Stimulated activated CD8-positive, alpha-beta memory T cell treated with anti-CD3 and anti-CD28 coated beads, Interleukin-15, amount 100 ng/mL, for 4 hours (primary cell): Measurements from ENCODE around the gene ATRX.
"Not testable (repeated sequence)": the region's sequence is repeated elsewhere in the genome, so short reads cannot be mapped to it uniquely, and the experiment has no call there.

Experiments
- DNase-seq, 2 donors: peaks; one replicate each; pipeline ENCODE4 v3.0.0-alpha.2; 2020; ENCODE audit warnings: low read depth in 2 of 2

ATRX gene

GRCh38 chrX:77622672-77623071 is 163.3 kb downstream of the ATRX start:
- no peak for DNase-seq

- no peak for DNase-seq
Observed at GRCh38 chrX:77622233-77622632, 163.8 kb downstream of the ATRX start.

- DNase-seq, result not testable (repeated sequence)
Observed at GRCh38 chrX:77621453-77621852, 164.6 kb downstream of the ATRX start.

GRCh38 chrX:77617206-77617605 is 168.8 kb downstream of the ATRX start:
- DNase-seq, result no peak

- DNase-seq, result no peak
Observed at GRCh38 chrX:77603635-77604336, 182.2 kb downstream of the ATRX start.

GRCh38 chrX:77597511-77597910 is 188.5 kb downstream of the ATRX start:
- DNase-seq, result no peak

- no peak for DNase-seq
Observed at GRCh38 chrX:77597090-77597489, 188.9 kb downstream of the ATRX start.

- DNase-seq, result no peak
Observed at GRCh38 chrX:77595848-77596247, 190.2 kb downstream of the ATRX start.

- DNase-seq, result no peak
Observed at GRCh38 chrX:77572322-77572721, 213.7 kb downstream of the ATRX start.

GRCh38 chrX:77565278-77565677 is 220.7 kb downstream of the ATRX start:
- DNase-seq, result no peak

- no peak for DNase-seq
Observed at GRCh38 chrX:77564823-77565222, 221.2 kb downstream of the ATRX start.

- no peak for DNase-seq
Observed at GRCh38 chrX:77561372-77561771, 224.6 kb downstream of the ATRX start.

GRCh38 chrX:77556276-77556675 is 229.7 kb downstream of the ATRX start:
- DNase-seq, result no peak

- DNase-seq, result no peak
Observed at GRCh38 chrX:77548751-77549150, 237.3 kb downstream of the ATRX start.

- DNase-seq, result not testable (repeated sequence)
Observed at GRCh38 chrX:77539778-77540177, 246.2 kb downstream of the ATRX start.

GRCh38 chrX:77531261-77531660 is 254.8 kb downstream of the ATRX start:
- not testable (repeated sequence) for DNase-seq

GRCh38 chrX:77528034-77528433 is 258.0 kb downstream of the ATRX start:
- DNase-seq, result no peak

- DNase-seq, result no peak
Observed at GRCh38 chrX:77527233-77528001, 258.6 kb downstream of the ATRX start.

GRCh38 chrX:77519765-77520164 is 266.3 kb downstream of the ATRX start:
- no peak for DNase-seq

- DNase-seq, result no peak
Observed at GRCh38 chrX:77514177-77514576, 271.8 kb downstream of the ATRX start.

- no peak for DNase-seq
Observed at GRCh38 chrX:77510007-77510406, 276.0 kb downstream of the ATRX start.

GRCh38 chrX:77505227-77505626 is 280.8 kb downstream of the ATRX start:
- DNase-seq, result no peak

GRCh38 chrX:77502951-77503525 is 283.0 kb downstream of the ATRX start:
- no peak for DNase-seq
